ENCODE measurements around the gene PDCL2.
"Not testable (repeated sequence)": the region's sequence is repeated elsewhere in the genome, so short reads cannot be mapped to it uniquely, and the experiment has no call there.

The PDCL2 gene

DNA sequence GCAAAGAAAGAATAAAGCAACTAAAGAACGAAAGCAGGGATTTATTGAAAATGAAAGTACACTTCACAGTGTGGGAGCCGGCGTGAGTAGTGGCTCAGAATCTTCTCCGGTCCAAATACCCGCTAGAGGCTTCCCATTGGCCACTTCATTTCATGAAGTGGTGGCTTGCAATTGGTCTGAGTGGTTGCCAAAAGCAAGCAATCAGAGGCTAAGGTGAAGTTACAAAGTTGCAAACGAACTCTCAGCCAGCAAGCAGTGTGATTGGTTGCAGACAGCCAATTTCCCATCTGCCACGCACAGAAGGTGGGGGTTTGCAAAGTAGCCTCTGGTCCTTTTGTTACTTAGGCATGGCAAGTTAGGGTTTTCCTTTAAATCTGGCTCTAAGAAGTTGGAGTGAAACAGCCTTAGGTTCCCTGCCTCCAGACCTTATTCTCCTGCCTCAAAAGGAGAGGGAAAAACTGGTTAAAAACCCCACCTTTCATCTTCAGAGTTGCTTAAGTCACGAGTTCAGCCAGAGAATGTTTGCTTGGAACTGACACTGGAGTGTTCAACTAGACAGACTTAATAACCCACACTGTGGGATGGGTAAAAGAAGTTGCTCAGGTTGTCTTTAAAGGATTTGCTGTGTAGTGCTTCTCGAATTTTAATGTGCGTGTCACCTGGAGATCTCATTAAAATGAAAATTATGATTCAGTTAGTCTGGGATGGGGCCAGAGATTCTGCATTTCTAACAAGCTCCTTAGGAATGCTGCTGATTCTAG lies 38.4 kb downstream of the PDCL2 start:
- Histone ChIP-seq H3K4me3 (ENCODE audit: severe bottlenecking) (no peak overlapping the region), H3K4me1 (ENCODE audit: insufficient read depth, poor library complexity, severe bottlenecking) (peaks cover 15% of the 10 kb centered on the region)

DNA sequence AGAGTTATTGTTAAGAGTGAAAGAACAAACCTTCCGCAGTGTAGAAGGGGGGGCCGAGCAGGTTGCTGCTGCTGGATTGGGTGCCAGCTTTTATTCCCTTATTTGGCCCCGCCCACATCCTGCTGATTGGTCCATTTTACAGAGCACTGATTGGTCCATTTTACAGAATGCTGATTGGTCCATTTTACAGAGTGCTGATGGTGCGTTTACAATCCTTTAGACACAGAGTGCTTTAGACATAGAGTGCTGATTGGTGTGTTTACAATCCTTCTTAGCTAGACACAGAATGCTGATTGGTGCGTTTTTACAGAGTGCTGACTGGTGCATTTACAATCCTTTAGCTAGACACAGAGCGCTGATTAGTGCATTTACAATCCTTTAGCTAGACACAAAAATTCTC lies 40.1 kb downstream of the PDCL2 start:
- not testable (repeated sequence) for H3K9me3 ChIP-seq (ENCODE audit: severe bottlenecking); H3K4me3 ChIP-seq (ENCODE audit: severe bottlenecking); ATAC-seq (ENCODE audit: low read depth); H3K36me3 ChIP-seq (ENCODE audit: low read depth); H3K27ac ChIP-seq (ENCODE audit: poor library complexity, severe bottlenecking); H3K27me3 ChIP-seq (ENCODE audit: insufficient read depth, poor library complexity, severe bottlenecking); DNase-seq (ENCODE audit: low spot score)
- H3K4me1 ChIP-seq (ENCODE audit: insufficient read depth, poor library complexity, severe bottlenecking): peaks cover 24% of the 10 kb centered on the region

More for the DNA sequence above, 38.4 kb downstream of the PDCL2 start:
- ATAC-seq (ENCODE audit: low read depth) (no peak), DNase-seq (ENCODE audit: low spot score) (no peak)
- H3K9me3 ChIP-seq (ENCODE audit: severe bottlenecking): no peaks in the 10 kb centered on the region
- no peaks in the 10 kb centered on the region for H3K27me3 ChIP-seq (ENCODE audit: insufficient read depth, poor library complexity, severe bottlenecking)
- no peak overlapping the region for H3K27ac ChIP-seq (ENCODE audit: poor library complexity, severe bottlenecking)
- TF ChIP-seq CTCF (IDR thresholded peaks at IDR 0.05; ENCODE audit: poor library complexity, severe bottlenecking): no peak
- no peaks in the 10 kb centered on the region for H3K36me3 ChIP-seq (ENCODE audit: low read depth)

- Histone ChIP-seq H3K27me3 (ENCODE audit: insufficient read depth, poor library complexity, severe bottlenecking) (no peaks in the 10 kb centered on the region), H3K9me3 (ENCODE audit: severe bottlenecking) (no peaks in the 10 kb centered on the region), H3K27ac (ENCODE audit: poor library complexity, severe bottlenecking) (peak overlapping the region; percentile 95), H3K4me1 (ENCODE audit: insufficient read depth, poor library complexity, severe bottlenecking) (peaks cover 24% of the 10 kb centered on the region), H3K4me3 (ENCODE audit: severe bottlenecking) (no peak overlapping the region), H3K36me3 (ENCODE audit: low read depth) (no peaks in the 10 kb centered on the region)
- ATAC-seq (ENCODE audit: low read depth) (peak; percentile 64), DNase-seq (ENCODE audit: low spot score) (no peak)
- no peak for TF ChIP-seq CTCF (IDR thresholded peaks at IDR 0.05; ENCODE audit: poor library complexity, severe bottlenecking)
Measured at GRCh38 chr4:55549888-55550287, 42.2 kb downstream of the PDCL2 start.

GRCh38 chr4:55547918-55548317 lies 44.1 kb downstream of the PDCL2 start:
- peaks cover 39% of the 10 kb centered on the region for H3K4me1 ChIP-seq (ENCODE audit: insufficient read depth, poor library complexity, severe bottlenecking)
- peak overlapping the region; percentile 95 for H3K27ac ChIP-seq (ENCODE audit: poor library complexity, severe bottlenecking)
- H3K4me3 ChIP-seq (ENCODE audit: severe bottlenecking): peak overlapping the region; percentile 83
- DNase-seq (ENCODE audit: low spot score) (no peak), ATAC-seq (ENCODE audit: low read depth) (no peak)
- no peaks in the 10 kb centered on the region for H3K36me3 ChIP-seq (ENCODE audit: low read depth)
- no peaks in the 10 kb centered on the region for H3K27me3 ChIP-seq (ENCODE audit: insufficient read depth, poor library complexity, severe bottlenecking)
- TF ChIP-seq CTCF (IDR thresholded peaks at IDR 0.05; ENCODE audit: poor library complexity, severe bottlenecking): no peak
- no peaks in the 10 kb centered on the region for H3K9me3 ChIP-seq (ENCODE audit: severe bottlenecking)

DNA sequence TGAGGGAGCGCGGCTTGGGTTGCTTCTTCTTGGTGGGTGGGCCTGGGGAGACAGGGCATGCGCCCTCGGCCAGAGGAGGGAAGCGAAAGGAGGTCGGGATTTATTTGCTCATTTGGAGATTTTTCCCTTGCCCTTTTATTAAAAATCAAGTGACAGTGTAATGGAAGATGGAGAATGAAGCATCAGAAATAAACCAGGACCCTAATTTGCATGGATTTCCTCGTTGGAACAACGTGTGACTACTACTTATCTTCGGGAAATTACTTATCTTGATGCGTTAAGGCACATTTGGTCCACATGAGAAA lies 44.6 kb downstream of the PDCL2 start:
- no peaks in the 10 kb centered on the region for H3K36me3 ChIP-seq (ENCODE audit: low read depth)
- no peaks in the 10 kb centered on the region for H3K9me3 ChIP-seq (ENCODE audit: severe bottlenecking)
- DNase-seq (ENCODE audit: low spot score) (no peak), ATAC-seq (ENCODE audit: low read depth) (no peak)
- H3K27ac ChIP-seq (ENCODE audit: poor library complexity, severe bottlenecking): peak overlapping the region; percentile 95
- TF ChIP-seq CTCF (IDR thresholded peaks at IDR 0.05; ENCODE audit: poor library complexity, severe bottlenecking): no peak
- H3K4me1 ChIP-seq (ENCODE audit: insufficient read depth, poor library complexity, severe bottlenecking): peaks cover 39% of the 10 kb centered on the region
- no peaks in the 10 kb centered on the region for H3K27me3 ChIP-seq (ENCODE audit: insufficient read depth, poor library complexity, severe bottlenecking)
- H3K4me3 ChIP-seq (ENCODE audit: severe bottlenecking): peak overlapping the region; percentile 83
